Measurements from ENCODE around the gene PAF1. TPM values are rescaled to one million over a fixed set of nuclear protein-coding genes. Genes with fewer than 3 reads are reported as not detected.
A peak's percentile ranks its signal among the peaks of the same experiment; 100 is the strongest.

Gene PAF1
- total RNA-seq, 3 donors from 2014 or later = 28.1 to 44.8 (median 32.3) TPM

DNA sequence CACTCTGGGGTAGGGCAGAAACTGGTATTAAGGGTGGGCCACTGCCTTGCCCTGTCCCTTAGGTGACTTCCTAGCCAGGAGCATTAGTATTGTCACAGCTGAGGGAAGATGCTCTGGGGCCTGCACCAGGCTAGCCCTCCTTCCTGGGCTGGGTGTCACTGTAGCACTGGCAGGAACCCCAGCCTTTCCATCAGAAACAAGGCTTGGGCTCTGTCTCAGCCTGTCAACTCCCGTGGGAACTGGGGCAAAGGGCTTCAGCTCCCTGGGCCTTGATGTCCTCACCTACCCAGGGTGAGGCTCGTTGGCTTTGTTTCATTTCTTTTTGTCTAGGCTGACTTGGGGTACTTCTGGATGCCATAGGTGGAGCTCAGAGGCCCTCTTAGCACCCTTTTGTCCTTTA, 18.0 kb downstream of the PAF1 start:
- Histone ChIP-seq H3K36me3 (ENCODE audit: low read depth) (peaks cover 12% of the 10 kb centered on the region), H3K4me3 (no peak overlapping the region), H3K9me3 (no peaks in the 10 kb centered on the region), H3K4me1 (ENCODE audit: low read depth) (no peaks in the 10 kb centered on the region)
- TF ChIP-seq, protein P1, sequence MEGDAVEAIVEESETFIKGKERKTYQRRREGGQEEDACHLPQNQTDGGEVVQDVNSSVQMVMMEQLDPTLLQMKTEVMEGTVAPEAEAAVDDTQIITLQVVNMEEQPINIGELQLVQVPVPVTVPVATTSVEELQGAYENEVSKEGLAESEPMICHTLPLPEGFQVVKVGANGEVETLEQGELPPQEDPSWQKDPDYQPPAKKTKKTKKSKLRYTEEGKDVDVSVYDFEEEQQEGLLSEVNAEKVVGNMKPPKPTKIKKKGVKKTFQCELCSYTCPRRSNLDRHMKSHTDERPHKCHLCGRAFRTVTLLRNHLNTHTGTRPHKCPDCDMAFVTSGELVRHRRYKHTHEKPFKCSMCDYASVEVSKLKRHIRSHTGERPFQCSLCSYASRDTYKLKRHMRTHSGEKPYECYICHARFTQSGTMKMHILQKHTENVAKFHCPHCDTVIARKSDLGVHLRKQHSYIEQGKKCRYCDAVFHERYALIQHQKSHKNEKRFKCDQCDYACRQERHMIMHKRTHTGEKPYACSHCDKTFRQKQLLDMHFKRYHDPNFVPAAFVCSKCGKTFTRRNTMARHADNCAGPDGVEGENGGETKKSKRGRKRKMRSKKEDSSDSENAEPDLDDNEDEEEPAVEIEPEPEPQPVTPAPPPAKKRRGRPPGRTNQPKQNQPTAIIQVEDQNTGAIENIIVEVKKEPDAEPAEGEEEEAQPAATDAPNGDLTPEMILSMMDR (IDR thresholded peaks at IDR 0.05) = no peak
- intact Hi-C loops (cut with DNase I, micrococcal nuclease) = no loop called here
- DNase-seq (no peak), ATAC-seq (no peak)

GRCh38 chr19:39372047-39372802, 18.7 kb downstream of the PAF1 start:
- Histone ChIP-seq H3K9me3 (no peaks in the 10 kb centered on the region), H3K4me1 (ENCODE audit: low read depth) (no peaks in the 10 kb centered on the region), H3K36me3 (ENCODE audit: low read depth) (peaks cover 5% of the 10 kb centered on the region), H3K4me3 (no peak overlapping the region)
- TF ChIP-seq, protein P1 (IDR thresholded peaks at IDR 0.05) = no peak
- ATAC-seq = peak; percentile 57
- intact Hi-C loops (cut with DNase I, micrococcal nuclease) = no loop called here
- DNase-seq = peak in 2 of 3 donors; percentile 40 to 61

- ATAC-seq (no peak), DNase-seq (no peak)
- Histone ChIP-seq H3K4me3 (no peak overlapping the region), H3K4me1 (ENCODE audit: low read depth) (no peaks in the 10 kb centered on the region), H3K36me3 (ENCODE audit: low read depth) (peaks cover 3% of the 10 kb centered on the region), H3K9me3 (no peaks in the 10 kb centered on the region)
- intact Hi-C loops (cut with DNase I, micrococcal nuclease) = no loop called here
- TF ChIP-seq, protein P1 (IDR thresholded peaks at IDR 0.05) = no peak
These were observed 20.2 kb downstream of the PAF1 start for GRCh38 chr19:39370735-39371134.

DNA sequence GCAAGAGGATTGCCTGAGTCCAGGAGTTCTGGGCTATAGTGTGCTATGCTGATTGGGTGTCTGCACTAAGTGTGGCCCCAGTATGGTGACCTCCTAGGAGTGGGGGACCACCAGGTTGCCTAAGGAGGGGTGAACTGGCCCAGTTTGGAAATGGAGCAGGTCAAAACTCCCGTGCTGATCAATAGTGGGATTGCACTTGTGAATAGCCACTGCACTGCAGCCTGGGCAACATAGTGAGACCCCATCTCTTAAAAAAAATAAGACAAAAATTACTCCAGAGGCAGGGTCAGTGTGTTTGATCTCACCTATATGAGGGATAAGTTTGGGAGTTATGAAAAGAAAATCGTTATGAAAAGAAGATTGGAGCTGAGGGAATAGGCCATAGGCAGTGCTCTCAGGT, 21.7 kb downstream of the PAF1 start:
- Histone ChIP-seq H3K4me3 (no peak overlapping the region), H3K4me1 (ENCODE audit: low read depth) (no peaks in the 10 kb centered on the region), H3K36me3 (ENCODE audit: low read depth) (peaks cover 3% of the 10 kb centered on the region), H3K9me3 (no peaks in the 10 kb centered on the region)
- ATAC-seq = no peak
- DNase-seq = no peak
- TF ChIP-seq, protein P1 (IDR thresholded peaks at IDR 0.05) = no peak
- intact Hi-C loops (cut with DNase I, micrococcal nuclease) = no loop called here

DNA sequence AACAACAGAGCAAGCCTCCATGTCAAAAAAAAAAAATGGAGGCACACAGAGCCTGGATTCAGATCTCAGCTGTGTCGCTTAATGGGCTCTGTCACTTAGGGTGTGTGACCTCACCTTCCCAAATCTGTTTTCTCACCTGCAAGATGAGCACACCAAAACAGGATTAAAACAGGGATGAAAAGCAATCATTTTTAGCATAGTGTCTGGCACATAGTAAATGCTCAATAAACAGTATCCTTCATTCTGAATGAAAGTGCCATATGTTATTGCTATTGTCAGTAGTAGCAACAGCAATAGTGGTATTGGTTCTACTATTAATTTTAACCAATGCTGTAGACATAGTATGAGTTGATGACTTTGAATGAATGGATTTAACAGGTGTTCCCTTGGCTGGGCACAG, 25.4 kb downstream of the PAF1 start:
- no peak overlapping the region for H3K4me3 ChIP-seq
- ATAC-seq (no peak), DNase-seq (no peak)
- H3K4me1 ChIP-seq (ENCODE audit: low read depth) = no peaks in the 10 kb centered on the region
- TF ChIP-seq, protein P1 (IDR thresholded peaks at IDR 0.05) = no peak
- H3K9me3 ChIP-seq = no peaks in the 10 kb centered on the region
- H3K36me3 ChIP-seq (ENCODE audit: low read depth) = no peaks in the 10 kb centered on the region
- intact Hi-C loops (cut with DNase I, micrococcal nuclease) = no loop called here
